A673 (cell line): ENCODE data around the gene EPHA8. TPM values are rescaled to one million over a fixed set of nuclear protein-coding genes. Genes with fewer than 3 reads are reported as not detected.

ENCODE experiments used
- BruUV-seq: library from RNA; stranded (reverse); fragments of 400-500 nt; replicated peaks from 2 replicates; lab custom pipeline; 2021; lab: Mats Ljungman, UMichigan
- CTCF ChIA-PET: fragments of 300-600 bp; sonication (Branson Sonifier 250); formaldehyde crosslinking; loops from one replicate; lab custom pipeline; 2022; ENCODE audit warnings: antibody characterized with exemption; lab: Charles Lee
- POLR2A ChIA-PET: fragments of 300-600 bp; sonication (Branson Sonifier 250); formaldehyde crosslinking; loops from one replicate; lab custom pipeline; 2022; ENCODE audit warnings: antibody characterized with exemption; ENCODE audit not compliant: low non-redundant PET; lab: Charles Lee
- DNase-seq: peaks from one replicate; pipeline ENCODE4 v3.0.0-alpha.2; 2015; ENCODE audit warnings: low spot score
- H3K27ac ChIP-seq: fragments of 200-600 bp; sonication (generic); 2 replicates; pipeline ENCODE4 v1.5.1; 2016; ENCODE audit warnings: mixed run types, low read depth, mild to moderate bottlenecking, mixed read lengths, antibody characterized with exemption, low read length; ENCODE audit not compliant: poor library complexity, severe bottlenecking
- H3K27me3 ChIP-seq: fragments of 200-600 bp; sonication (generic); replicated peaks from 2 replicates; pipeline ENCODE4 v1.6.1; 2017; ENCODE audit warnings: mixed run types, low read depth, mild to moderate bottlenecking, mixed read lengths, antibody characterized with exemption, low read length; ENCODE audit not compliant: insufficient read depth, poor library complexity
- H3K36me3 ChIP-seq: fragments of 200-600 bp; sonication (generic); 2 replicates; pipeline ENCODE4 v1.6.1; 2016; ENCODE audit warnings: mixed run types, mild to moderate bottlenecking, mixed read lengths, antibody characterized with exemption, low read length; ENCODE audit not compliant: insufficient read depth, poor library complexity, severe bottlenecking
- H3K4me1 ChIP-seq: fragments of 200-600 bp; sonication (generic); 2 replicates; pipeline ENCODE4 v1.6.1; 2017; ENCODE audit warnings: mixed run types, mild to moderate bottlenecking, mixed read lengths, antibody characterized with exemption, low read length; ENCODE audit not compliant: insufficient read depth, poor library complexity, severe bottlenecking
- H3K4me3 ChIP-seq: fragments of 200-600 bp; sonication (generic); 2 replicates; pipeline ENCODE4 v1.5.1; 2016; ENCODE audit warnings: low read depth, mixed run types, mild to moderate bottlenecking, mixed read lengths, low read length; ENCODE audit not compliant: poor library complexity, severe bottlenecking
- H3K9me3 ChIP-seq: fragments of 200-600 bp; sonication (generic); 2 replicates; pipeline ENCODE4 v1.6.1; 2016; ENCODE audit warnings: mixed run types, low read depth, mild to moderate bottlenecking, mixed read lengths, antibody characterized with exemption, low read length; ENCODE audit not compliant: poor library complexity, severe bottlenecking
- EZH2 ChIP-seq: fragments of 200-600 bp; sonication (generic); IDR thresholded peaks from 2 replicates; pipeline ENCODE4 v1.6.1; 2017; ENCODE audit warnings: borderline replicate concordance, low read depth, mild to moderate bottlenecking, mixed read lengths, antibody characterized with exemption, low read length; ENCODE audit not compliant: poor library complexity, severe bottlenecking
- intact Hi-C: fragments of 100-400 bp; cut with micrococcal nuclease; formaldehyde crosslinking; loops from one replicate; pipeline ENCODE4 v1.10.0; 2022; ENCODE audit not compliant: unreplicated experiment
- total RNA-seq: library from RNA; stranded (reverse); gene quantifications from 2 replicates; pipeline ENCODE4 v1.2.3, GENCODE V29; 2021
- TF ChIP-seq, protein P1 (sequence below): fragments of 300-800, 200-600 bp; sonication (generic); conservative IDR thresholded peaks from 2 replicates; pipeline ENCODE4 v1.5.1; 2017; ENCODE audit warnings: low read depth, mild to moderate bottlenecking, antibody characterized with exemption, low read length, moderate library complexity, mixed read lengths

EPHA8 gene
- total RNA-seq, 1 experiment from 2014 or later: not detected

DNA sequence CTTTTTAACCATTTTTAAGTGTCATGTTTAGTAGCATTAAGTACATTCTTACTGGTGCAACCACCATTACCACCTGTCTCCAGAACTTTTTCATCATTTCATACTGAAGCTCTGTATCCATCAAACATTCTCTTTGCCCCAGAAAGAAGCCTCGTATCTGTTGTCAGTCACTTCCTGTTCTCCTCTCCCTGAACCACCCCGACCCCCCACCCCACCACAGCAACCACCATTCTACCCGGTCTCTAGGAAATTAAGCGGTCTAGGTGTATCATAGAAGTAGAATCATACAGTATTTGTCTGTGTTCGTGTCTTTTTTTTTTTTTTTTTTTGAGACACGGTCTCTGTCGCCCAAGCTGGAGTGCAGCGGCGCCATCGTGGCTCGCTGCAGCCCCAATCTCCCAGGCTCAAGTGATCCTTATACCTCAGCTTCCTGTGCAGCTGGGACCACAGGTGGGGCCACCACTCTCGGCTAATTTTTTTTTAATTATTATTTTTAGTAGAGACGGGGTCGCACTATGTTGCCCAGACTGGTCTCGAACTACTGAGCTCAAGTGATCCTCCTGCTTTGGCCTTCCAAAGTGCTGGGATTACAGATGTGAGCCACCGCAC is 23.7 kb upstream of the EPHA8 start:
- no peaks in the 10 kb centered on the region for H3K36me3 ChIP-seq
- BruUV-seq: no TSS peak
- ChIA-PET POLR2A (no interaction called here), CTCF (no interaction called here)
- H3K27ac ChIP-seq: no peak overlapping the region
- H3K9me3 ChIP-seq: no peaks in the 10 kb centered on the region
- intact Hi-C loops: no loop called here
- no peak for DNase-seq
- H3K4me1 ChIP-seq: no peaks in the 10 kb centered on the region
- no peak for TF ChIP-seq EZH2
- TF ChIP-seq, protein P1, sequence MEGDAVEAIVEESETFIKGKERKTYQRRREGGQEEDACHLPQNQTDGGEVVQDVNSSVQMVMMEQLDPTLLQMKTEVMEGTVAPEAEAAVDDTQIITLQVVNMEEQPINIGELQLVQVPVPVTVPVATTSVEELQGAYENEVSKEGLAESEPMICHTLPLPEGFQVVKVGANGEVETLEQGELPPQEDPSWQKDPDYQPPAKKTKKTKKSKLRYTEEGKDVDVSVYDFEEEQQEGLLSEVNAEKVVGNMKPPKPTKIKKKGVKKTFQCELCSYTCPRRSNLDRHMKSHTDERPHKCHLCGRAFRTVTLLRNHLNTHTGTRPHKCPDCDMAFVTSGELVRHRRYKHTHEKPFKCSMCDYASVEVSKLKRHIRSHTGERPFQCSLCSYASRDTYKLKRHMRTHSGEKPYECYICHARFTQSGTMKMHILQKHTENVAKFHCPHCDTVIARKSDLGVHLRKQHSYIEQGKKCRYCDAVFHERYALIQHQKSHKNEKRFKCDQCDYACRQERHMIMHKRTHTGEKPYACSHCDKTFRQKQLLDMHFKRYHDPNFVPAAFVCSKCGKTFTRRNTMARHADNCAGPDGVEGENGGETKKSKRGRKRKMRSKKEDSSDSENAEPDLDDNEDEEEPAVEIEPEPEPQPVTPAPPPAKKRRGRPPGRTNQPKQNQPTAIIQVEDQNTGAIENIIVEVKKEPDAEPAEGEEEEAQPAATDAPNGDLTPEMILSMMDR: no peak
- H3K4me3 ChIP-seq: no peak overlapping the region
- H3K27me3 ChIP-seq: peaks cover 2% of the 10 kb centered on the region

DNA sequence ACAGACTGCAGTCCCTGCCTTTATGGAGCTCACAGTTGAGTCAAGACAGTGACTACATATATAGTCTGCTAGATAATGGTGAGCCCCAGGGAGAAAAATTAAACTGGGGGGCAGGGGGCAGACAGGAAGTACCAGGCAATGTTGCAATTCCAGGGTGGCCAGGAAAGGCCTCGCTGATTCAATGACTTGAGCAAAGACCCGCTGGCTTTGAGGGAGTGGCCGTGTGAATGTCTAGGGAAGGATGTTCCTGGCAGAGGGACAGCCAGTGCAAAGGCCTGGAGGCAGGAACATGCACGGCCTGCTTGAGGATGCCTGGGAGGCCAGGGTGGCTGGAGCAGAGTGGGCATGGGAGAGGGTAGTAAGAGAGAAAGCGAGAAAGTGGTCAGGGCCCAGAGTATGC is 23.0 kb upstream of the EPHA8 start:
- no TSS peak for BruUV-seq
- H3K9me3 ChIP-seq: no peaks in the 10 kb centered on the region
- no peaks in the 10 kb centered on the region for H3K4me1 ChIP-seq
- no peak overlapping the region for H3K27ac ChIP-seq
- H3K4me3 ChIP-seq: no peak overlapping the region
- ChIA-PET CTCF (no interaction called here), POLR2A (no interaction called here)
- peaks cover 7% of the 10 kb centered on the region for H3K27me3 ChIP-seq
- DNase-seq: no peak
- intact Hi-C loops: no loop called here
- no peaks in the 10 kb centered on the region for H3K36me3 ChIP-seq
- TF ChIP-seq EZH2: no peak
- TF ChIP-seq, protein P1: no peak

DNA sequence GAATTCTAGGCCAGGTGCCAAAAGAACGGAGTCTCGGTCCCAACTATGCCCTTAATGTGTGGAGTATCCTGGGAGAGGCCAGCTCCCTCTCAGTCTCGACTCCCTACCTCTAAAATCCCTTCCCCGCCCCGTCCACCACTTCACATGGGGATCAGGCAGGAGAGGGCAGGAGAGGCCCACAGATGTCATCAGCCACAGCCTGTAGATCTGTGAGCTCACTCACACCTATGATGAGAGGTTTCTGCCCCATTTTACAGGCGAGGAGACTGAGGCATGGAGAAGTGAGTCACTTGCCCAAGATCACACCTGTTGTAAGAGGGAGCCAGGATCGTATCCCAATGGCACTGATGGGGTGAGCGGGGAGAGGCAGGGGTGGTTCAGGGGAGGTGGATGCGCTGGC is 20.4 kb upstream of the EPHA8 start:
- H3K4me1 ChIP-seq: no peaks in the 10 kb centered on the region
- BruUV-seq: no TSS peak
- H3K27me3 ChIP-seq: peaks cover 33% of the 10 kb centered on the region
- ChIA-PET CTCF (no interaction called here), POLR2A (interaction anchor here (0.6 kb wide), 1 partner anchor 390 kb away, joined by 4 read pairs; no protein-coding TSS in a partner anchor)
- H3K27ac ChIP-seq: no peak overlapping the region
- DNase-seq: no peak
- no peak overlapping the region for H3K4me3 ChIP-seq
- intact Hi-C loops: no loop called here
- TF ChIP-seq EZH2: no peak
- TF ChIP-seq, protein P1: no peak
- H3K9me3 ChIP-seq: no peaks in the 10 kb centered on the region
- no peaks in the 10 kb centered on the region for H3K36me3 ChIP-seq
